Adrenal gland (tissue), 19 donors: Measurements from ENCODE around the gene CCN6. TPM values are rescaled to one million over a fixed set of nuclear protein-coding genes. Genes with fewer than 3 reads are reported as not detected.

Source experiments
- DNase-seq, 7 donors: peaks; one replicate each; pipeline ENCODE4 v3.0.0-alpha.2; 2019 to 2020
- H3K27ac ChIP-seq, 5 donors: fragments of 200-600 bp; sonication (generic) in 4 of 5; 1 replicate in 3 of 5; 2 replicates in 2 of 5; pipeline versions ENCODE4 v1.5.1 to v1.8.0; 2016 to 2020; ENCODE audit warnings: mild to moderate bottlenecking in 1 of 5
- H3K27me3 ChIP-seq: fragments of 200-600 bp; 2 replicates; pipeline ENCODE4 v1.8.0; 2021
- H3K36me3 ChIP-seq, 2 donors: fragments of 200-600 bp; replicated peaks in 1 of 2; 1 replicate in 1 of 2; 2 replicates in 1 of 2; pipeline versions ENCODE4 v1.5.1 to v1.8.0; 2018 to 2022
- H3K4me1 ChIP-seq, 2 donors: fragments of 200-600 bp; replicated peaks in 1 of 2; 1 replicate in 1 of 2; 2 replicates in 1 of 2; pipeline versions ENCODE4 v1.5.1 to v1.8.0; 2018 to 2021
- H3K4me3 ChIP-seq, 4 donors: fragments of 200-600 bp; sonication (generic) in 3 of 4; one replicate each; pipeline ENCODE4 v1.5.1; 2016 to 2018
- H3K9me3 ChIP-seq, 3 donors: fragments of 200-600 bp; sonication (generic) in 1 of 3; replicated peaks in 1 of 3; 1 replicate in 2 of 3; 2 replicates in 1 of 3; pipeline versions ENCODE4 v1.5.1 to v1.8.0; 2016 to 2021
- CTCF ChIP-seq, 6 experiments: fragments of 450-650 bp in 4 of 6; fragments of 200-600 bp in 2 of 6; sonication (generic) in 1 of 6; IDR thresholded peaks; 1 replicate in 5 of 6; 2 replicates in 1 of 6; pipeline versions ENCODE4 v1.5.1 to v1.8.0; 2016 to 2021; ENCODE audit warnings: antibody characterized with exemption in 6 of 6, mild to moderate bottlenecking in 2 of 6, moderate library complexity in 1 of 6
- POLR2A ChIP-seq, 2 donors: fragments of 450-650 bp; IDR thresholded peaks; one replicate each; pipeline ENCODE4 v1.6.1; 2017; ENCODE audit warnings: antibody characterized with exemption in 2 of 2, mild to moderate bottlenecking in 2 of 2, moderate library complexity in 1 of 2
- WGBS, 4 donors: extraction: QIAGEN DNeasy Blood & Tissue Kit in 2 of 4; methylation state at CpG; one replicate each; pipeline versions ENCODE4 v1.1.5 to v1.1.7; 2013 to 2017; 5-methylcytosine and 5-hydroxymethylcytosine counted together
- intact Hi-C, 2 donors: fragments of 100-400 bp; cut with DNase I; formaldehyde crosslinking; loops; one replicate each; pipeline versions ENCODE4 v1.14.1 to v1.15.0; 2022 to 2023
- long read RNA-seq, 10 donors: library from polyadenylated mRNA in 3 of 10; unstranded in 2 of 10; stranded (forward) in 1 of 10; transcript quantifications; one replicate each; pipeline ENCODE4 v2.0.0 and lab custom pipeline, GENCODE V29; 2021 to 2026
- polyA plus RNA-seq, 3 donors: library from polyadenylated mRNA; stranded (reverse); fragments of 200-250 nt in 2 of 3; fragments of 350-450 nt in 1 of 3; fragmentation: Illumina TruSeq in 1 of 3; extraction: RNeasy Lipid Tissue Mini Kit (QIAGEN cat#74804) in 1 of 3; gene quantifications; one replicate each; pipeline ENCODE4 v1.2.3, GENCODE V29; 2013 to 2014
- total RNA-seq, 9 donors: library from RNA; depleted of rRNA in 4 of 9; stranded (reverse); fragments of >200 nt in 4 of 9; fragments of 120-200 nt in 1 of 9; fragmentation: NEBNext Ultra II Directional in 1 of 9; extraction: Animal tissue kit (Norgen Biotek cat#: 25700) in 1 of 9; gene quantifications; one replicate each; pipeline versions ENCODE4 v1.1.0 to v1.2.4, GENCODE V29; 2013 to 2023
- donor health status: healthy with polysubstance abuse.
- donor health status: Bipolar disorder and iron deficiency.
- donor health status: DM: yes; HTN: yes; CAD: no.
- donor health status: DM: no; HTN: no; CAD: no.
- donor health status: DM: no; HTN: no; CAD: no.
- donor health status: DM: yes; HTN: yes; CAD: no.

The CCN6 gene
- total RNA-seq (not detected), polyA plus RNA-seq (not detected)
- long read RNA-seq, donor 1 = 0 reads
- long read RNA-seq, donor 2 = 0 reads
- long read RNA-seq, donor 3 = 0 reads
- long read RNA-seq, donor 4 = 0 reads
- long read RNA-seq, donor 5 = 0 reads
- long read RNA-seq, donor 6 = 0 reads
- long read RNA-seq, donor 7 = 0 reads
- long read RNA-seq, donor 8 = 0 reads
- long read RNA-seq, donor 9 = 0 reads
- long read RNA-seq, donor 10 = 0 reads

GRCh38 chr6:112054001-112054400 is at the start of gene CCN6:
Gene CCN6, plus strand, starts transcription at chr6:112054104. Its CDS starts 254 bp downstream, at chr6:112054358.
- no peaks in the 10 kb centered on the region for H3K27me3 ChIP-seq
- intact Hi-C loops = no loop called here
- no peaks in the 10 kb centered on the region for H3K9me3 ChIP-seq
- no peak for DNase-seq
- H3K4me1 ChIP-seq = no peaks in the 10 kb centered on the region
- whole genome bisulfite sequencing, 4 donors = 85 to 91% (median 87%) methylated on average over 12 of the region's 12 CpGs
- TF ChIP-seq POLR2A (IDR thresholded peaks at IDR 0.05) (no peak), CTCF (IDR thresholded peaks at IDR 0.05) (no peak)
- no peak within 1 kb of the TSS for H3K4me3 ChIP-seq
- no peaks in the 10 kb centered on the region for H3K36me3 ChIP-seq
- H3K27ac ChIP-seq = no peak within 1 kb of the TSS

GRCh38 chr6:112004201-112005012 is 49.5 kb upstream of the CCN6 start:
- WGBS, 4 donors = 74 to 80% (median 77%) methylated on average over 5 of the region's 5 CpGs
- no peaks in the 10 kb centered on the region for H3K9me3 ChIP-seq
- H3K27ac ChIP-seq = no peak overlapping the region
- H3K4me3 ChIP-seq = no peak overlapping the region
- DNase-seq = no peak
- H3K36me3 ChIP-seq = no peaks in the 10 kb centered on the region
- H3K4me1 ChIP-seq = peaks cover 0 to 4% of the 10 kb centered on the region in 2 donors
- intact Hi-C loops = loop anchor here in 1 of 2 donors (5.0 kb wide), 1 partner anchor 397 kb away; the partner anchor contains the start of gene TRAF3IP2
- TF ChIP-seq CTCF (IDR thresholded peaks at IDR 0.05) (no peak), POLR2A (IDR thresholded peaks at IDR 0.05) (no peak)
- no peaks in the 10 kb centered on the region for H3K27me3 ChIP-seq

GRCh38 chr6:112005013-112005371 is 48.9 kb upstream of the CCN6 start:
- no peak overlapping the region for H3K27ac ChIP-seq
- H3K9me3 ChIP-seq = no peaks in the 10 kb centered on the region
- DNase-seq = no peak
- TF ChIP-seq CTCF (IDR thresholded peaks at IDR 0.05) (no peak), POLR2A (IDR thresholded peaks at IDR 0.05) (no peak)
- intact Hi-C loops = no loop called here
- no peaks in the 10 kb centered on the region for H3K27me3 ChIP-seq
- WGBS, 4 donors = 30 to 54% (median 49%) methylated on average over 1 of the region's 1 CpG
- no peak overlapping the region for H3K4me3 ChIP-seq
- H3K4me1 ChIP-seq = peaks cover 0 to 4% of the 10 kb centered on the region in 2 donors
- H3K36me3 ChIP-seq = no peaks in the 10 kb centered on the region

GRCh38 chr6:112007254-112007653 is 46.6 kb upstream of the CCN6 start:
- Histone ChIP-seq H3K36me3 (no peaks in the 10 kb centered on the region), H3K9me3 (no peaks in the 10 kb centered on the region), H3K4me1 (peaks cover 0 to 4% of the 10 kb centered on the region in 2 donors), H3K27ac (peak overlapping the region in 1 of 5 donors; percentile 26), H3K27me3 (no peaks in the 10 kb centered on the region), H3K4me3 (no peak overlapping the region)
- DNase-seq = no peak
- no peak for TF ChIP-seq POLR2A (IDR thresholded peaks at IDR 0.05)
- TF ChIP-seq CTCF (IDR thresholded peaks at IDR 0.05) = no peak
- 48 to 65% (median 55%) methylated on average over 2 of the region's 2 CpGs for WGBS, 4 donors
- intact Hi-C loops = no loop called here
